ENCODE results near the gene NACC2.

Gene NACC2

DNA sequence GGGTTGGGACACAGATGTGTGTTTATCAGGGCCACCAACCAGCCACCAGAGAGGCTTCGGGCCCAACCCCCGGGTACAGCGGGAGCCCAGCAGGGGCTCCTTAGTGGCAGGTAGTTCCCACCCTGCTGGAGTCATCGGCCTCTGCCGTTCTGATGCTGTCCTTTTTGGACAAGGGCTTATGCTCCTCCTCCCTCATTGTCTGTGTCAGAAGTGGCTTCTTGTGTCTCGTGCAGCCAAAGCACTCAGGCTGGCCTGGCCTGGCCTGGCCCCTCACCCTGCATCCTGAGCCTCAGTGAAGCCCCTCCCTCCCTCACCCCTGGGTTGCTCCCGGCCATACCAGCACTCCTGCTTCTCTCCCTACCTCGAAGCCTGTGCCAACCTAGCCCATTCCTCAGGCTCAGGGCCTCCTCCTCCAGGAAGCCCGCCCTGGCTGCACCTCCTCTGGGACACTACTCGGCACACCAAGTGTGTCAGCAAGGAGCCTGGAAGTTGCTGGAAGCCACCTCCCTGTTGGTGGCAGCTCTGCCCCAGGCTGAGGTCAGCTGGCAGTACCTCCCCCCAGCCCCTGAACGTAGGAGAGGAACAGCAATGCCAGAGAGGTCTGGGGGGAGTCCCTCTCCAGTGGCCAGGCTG is 129.8 kb downstream of the NACC2 start:
- Mint-ChIP-seq H3K36me3 (ENCODE audit: low read depth) (peaks cover 7% of the 10 kb centered on the region), H3K9me3 (no peaks in the 10 kb centered on the region), H3K4me1 (ENCODE audit: low read depth) (peaks cover 59% of the 10 kb centered on the region), H3K27me3 (peaks cover 12% of the 10 kb centered on the region), H3K27ac (peak overlapping the region; percentile 30), H3K4me3 (no peak overlapping the region)
- intact Hi-C loops (cut with micrococcal nuclease) = no loop called here

DNA sequence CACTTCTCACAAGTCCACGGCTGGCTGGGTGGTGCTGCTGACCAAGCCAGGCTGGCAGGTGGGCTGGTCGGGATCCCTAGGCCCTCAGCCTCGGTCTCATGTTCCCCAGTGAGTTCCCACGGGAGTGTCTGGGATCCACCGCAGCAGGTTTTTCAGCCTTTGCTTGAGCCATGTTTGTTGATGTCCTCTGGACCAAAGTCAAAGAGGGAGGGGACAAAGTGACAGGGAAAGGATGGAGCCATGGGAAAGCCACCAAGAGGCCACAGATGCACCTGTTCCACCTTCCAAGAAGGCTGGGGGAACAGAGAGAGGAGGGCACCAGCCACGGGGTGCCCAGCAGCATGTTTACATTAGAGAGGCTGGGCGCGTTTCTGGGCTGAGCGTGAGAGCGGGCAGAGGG is 131.2 kb downstream of the NACC2 start:
- Mint-ChIP-seq H3K36me3 (ENCODE audit: low read depth) (peaks cover 8% of the 10 kb centered on the region), H3K4me1 (ENCODE audit: low read depth) (peaks cover 56% of the 10 kb centered on the region), H3K4me3 (no peak overlapping the region), H3K27me3 (peaks cover 12% of the 10 kb centered on the region), H3K27ac (peak overlapping the region; percentile 75), H3K9me3 (no peaks in the 10 kb centered on the region)
- intact Hi-C loops (cut with micrococcal nuclease) = no loop called here

DNA sequence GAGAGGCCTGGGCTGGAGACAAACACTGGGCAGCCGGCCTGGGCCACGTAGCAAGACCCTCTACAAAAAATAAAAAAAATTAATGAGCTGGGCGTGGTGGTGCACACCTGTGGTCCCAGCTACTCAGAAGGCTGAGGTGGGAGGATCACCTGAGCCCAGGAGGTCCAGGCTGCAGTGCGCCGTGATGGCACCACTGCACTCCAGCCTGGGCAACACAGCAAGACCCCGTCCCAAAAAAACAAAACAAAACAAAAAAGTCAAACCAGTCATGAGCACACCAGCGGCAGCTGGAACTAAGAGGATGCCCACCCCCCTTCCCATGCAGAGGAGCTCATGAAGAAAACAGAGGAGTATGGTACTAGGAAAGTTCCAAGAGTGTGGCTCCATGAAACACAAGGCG is 131.8 kb downstream of the NACC2 start:
- peak overlapping the region; percentile 75 for H3K27ac Mint-ChIP-seq
- H3K27me3 Mint-ChIP-seq = peaks cover 12% of the 10 kb centered on the region
- intact Hi-C loops (cut with micrococcal nuclease) = no loop called here
- H3K9me3 Mint-ChIP-seq = no peaks in the 10 kb centered on the region
- H3K4me3 Mint-ChIP-seq = no peak overlapping the region
- H3K4me1 Mint-ChIP-seq (ENCODE audit: low read depth) = peaks cover 56% of the 10 kb centered on the region
- H3K36me3 Mint-ChIP-seq (ENCODE audit: low read depth) = peaks cover 8% of the 10 kb centered on the region

DNA sequence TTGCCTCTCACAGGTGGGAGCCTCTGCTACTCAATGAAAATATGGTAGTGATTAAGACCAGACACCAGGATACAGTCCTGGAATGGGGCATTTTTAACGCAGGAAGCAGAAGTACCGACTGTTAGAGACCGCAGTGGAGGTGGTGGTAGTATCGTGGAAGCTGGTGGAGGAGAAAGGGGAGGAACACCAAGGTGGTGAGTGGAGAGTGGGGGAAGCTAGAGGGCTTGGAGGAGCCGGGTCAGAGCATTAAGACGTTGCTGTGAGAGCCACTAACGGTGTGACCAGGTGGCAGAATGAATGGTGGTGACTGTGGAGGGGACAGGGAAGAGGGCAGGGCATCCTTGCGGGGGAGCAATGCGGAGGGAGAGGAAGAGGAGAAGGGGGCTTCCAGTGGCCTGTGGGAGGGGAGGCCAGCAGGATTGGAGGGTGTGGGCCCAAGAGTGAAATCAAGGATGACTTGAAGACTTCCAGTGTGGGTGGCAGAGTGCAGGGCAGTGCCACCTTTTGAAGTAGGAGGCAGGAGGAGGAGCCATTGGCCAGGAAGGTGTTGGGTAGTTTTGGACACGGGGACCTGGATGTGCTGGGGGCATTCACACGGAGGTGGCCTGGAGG is 132.3 kb downstream of the NACC2 start:
- peak overlapping the region; percentile 54 for H3K4me3 Mint-ChIP-seq

DNA sequence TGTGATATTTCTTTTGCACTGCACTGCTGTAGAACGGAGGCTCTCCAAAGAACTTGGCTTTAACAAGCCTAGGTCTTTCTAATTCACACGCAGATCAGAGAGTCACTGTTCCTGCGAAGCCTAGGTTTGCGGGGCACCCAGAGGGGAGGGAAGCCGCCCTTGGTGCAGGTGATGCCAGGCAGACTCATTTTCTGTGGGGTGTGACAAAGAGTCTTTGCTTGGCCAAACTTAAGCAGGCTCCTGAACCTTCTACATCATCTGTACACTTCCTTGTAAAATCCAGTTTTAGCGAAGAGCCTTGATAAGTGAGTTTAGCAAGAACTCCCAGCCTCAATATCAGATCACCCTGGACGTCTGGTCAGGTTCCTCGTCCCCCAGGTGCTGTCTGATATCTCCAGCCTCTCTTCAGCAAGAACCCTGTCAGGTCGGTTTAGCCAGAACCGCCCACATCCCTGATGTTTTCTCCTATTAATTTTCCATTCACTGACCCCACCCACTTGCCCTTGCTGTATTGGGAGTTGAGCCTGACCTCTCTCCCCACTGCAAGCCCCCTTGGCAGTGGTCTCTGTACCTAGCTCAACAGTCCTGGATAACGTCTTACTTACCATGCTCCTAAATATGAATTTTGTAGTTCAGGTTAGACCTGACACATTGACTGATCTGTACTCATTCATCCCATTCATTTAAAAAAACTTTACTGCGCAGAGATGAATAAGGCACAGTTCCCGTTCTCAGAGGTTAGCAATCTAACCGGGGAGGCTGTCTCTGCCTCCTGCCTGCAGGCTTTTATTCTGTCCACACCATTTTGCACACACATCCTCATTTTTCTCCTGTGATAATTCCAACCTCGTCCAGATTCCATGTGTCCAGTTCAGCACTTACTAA is 133.0 kb downstream of the NACC2 start:
- peak overlapping the region; percentile 75 for H3K27ac Mint-ChIP-seq
- intact Hi-C loops (cut with micrococcal nuclease) = no loop called here
- peak overlapping the region; percentile 54 for H3K4me3 Mint-ChIP-seq
- peaks cover 7% of the 10 kb centered on the region for H3K27me3 Mint-ChIP-seq
- H3K36me3 Mint-ChIP-seq (ENCODE audit: low read depth) = peaks cover 19% of the 10 kb centered on the region
- H3K4me1 Mint-ChIP-seq (ENCODE audit: low read depth) = peaks cover 50% of the 10 kb centered on the region
- H3K9me3 Mint-ChIP-seq = no peaks in the 10 kb centered on the region

More for the DNA sequence above, 132.3 kb downstream of the NACC2 start:
- Mint-ChIP-seq H3K4me1 (ENCODE audit: low read depth) (peaks cover 55% of the 10 kb centered on the region), H3K27me3 (peaks cover 10% of the 10 kb centered on the region), H3K9me3 (no peaks in the 10 kb centered on the region), H3K36me3 (ENCODE audit: low read depth) (peaks cover 13% of the 10 kb centered on the region), H3K27ac (peak overlapping the region; percentile 75)
- intact Hi-C loops (cut with micrococcal nuclease) = no loop called here

DNA sequence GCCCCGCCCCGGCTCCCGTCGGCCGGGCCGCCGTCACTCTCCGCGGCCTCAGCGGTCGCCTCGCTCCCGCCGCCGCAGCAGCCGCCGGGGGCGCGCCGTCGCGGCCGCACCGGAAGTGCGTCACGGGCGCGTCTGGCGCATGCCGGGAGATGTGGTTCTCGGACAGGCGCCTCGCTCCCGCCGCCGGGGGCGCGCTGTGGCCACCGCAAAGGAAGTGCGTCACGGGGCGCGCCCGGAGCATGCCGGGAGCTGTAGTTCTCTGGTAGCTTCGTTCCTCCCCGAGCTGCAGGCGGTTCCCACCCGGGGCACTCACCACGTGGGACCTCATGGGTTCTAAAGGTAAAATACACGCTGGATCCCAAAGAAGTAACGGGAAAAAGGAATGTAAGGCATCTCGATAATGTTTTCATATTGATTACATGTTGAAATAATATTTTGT is 133.8 kb downstream of the NACC2 start, which contains the start of gene UBAC1:
Gene UBAC1, minus strand, starts transcription at position 97 of the 439 bp plus-strand sequence. CDS start 211 bp downstream, outside the sequence.
- Mint-ChIP-seq H3K27me3 (peaks cover 5% of the 10 kb centered on the region), H3K4me3 (peak within 1 kb of the TSS; percentile 97), H3K9me3 (no peaks in the 10 kb centered on the region), H3K27ac (peak within 1 kb of the TSS; percentile 97), H3K4me1 (ENCODE audit: low read depth) (peaks cover 57% of the 10 kb centered on the region), H3K36me3 (ENCODE audit: low read depth) (peaks cover 27% of the 10 kb centered on the region)
- intact Hi-C loops (cut with micrococcal nuclease) = no loop called here

DNA sequence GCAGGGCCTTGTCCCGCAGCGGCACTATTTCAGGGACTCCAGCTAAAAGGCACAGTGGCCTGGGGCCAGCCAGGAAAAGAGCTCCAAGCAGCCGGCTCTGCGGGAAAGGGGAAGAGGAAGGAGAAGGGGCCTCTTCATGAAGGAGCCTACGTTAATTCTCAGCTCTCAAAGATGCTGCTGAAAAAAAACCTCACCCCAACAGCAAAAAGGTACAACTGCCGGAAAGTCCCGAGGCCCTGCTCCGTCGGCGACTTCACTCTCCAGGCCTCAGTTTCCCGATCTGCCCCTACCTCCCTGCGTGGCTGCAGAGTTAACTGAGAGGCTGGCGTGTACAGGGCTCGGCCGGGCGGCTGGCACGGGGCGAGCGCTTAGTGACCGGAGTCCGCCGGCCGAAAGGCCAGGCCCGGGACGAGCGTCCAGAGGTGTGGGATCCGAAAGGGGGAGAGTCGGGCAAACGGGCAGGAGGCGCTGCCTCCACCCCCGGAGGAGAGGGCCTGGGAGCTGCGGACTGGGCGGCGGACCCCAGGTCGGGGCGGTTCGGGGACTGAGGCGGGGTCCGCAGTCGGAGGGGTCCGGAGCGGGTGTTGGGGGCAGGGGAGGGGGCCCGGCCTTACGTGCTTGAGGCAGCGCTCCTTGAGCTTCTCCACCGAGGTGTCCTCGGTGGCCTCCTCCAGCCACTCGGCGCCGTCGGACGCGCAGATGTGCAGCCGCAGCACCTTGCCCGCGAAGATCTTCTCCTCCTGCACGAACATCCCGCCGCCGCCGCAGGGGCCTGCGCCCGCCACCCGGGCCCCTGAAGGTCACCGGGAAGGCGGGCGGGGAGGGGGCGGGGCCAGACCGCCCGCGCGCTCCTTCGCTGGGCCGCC is 134.4 kb downstream of the NACC2 start:
- Mint-ChIP-seq H3K9me3 (no peaks in the 10 kb centered on the region), H3K27me3 (peaks cover 5% of the 10 kb centered on the region), H3K27ac (peak overlapping the region; percentile 97), H3K4me3 (peak overlapping the region; percentile 97), H3K36me3 (ENCODE audit: low read depth) (peaks cover 33% of the 10 kb centered on the region), H3K4me1 (ENCODE audit: low read depth) (peaks cover 64% of the 10 kb centered on the region)
- intact Hi-C loops (cut with micrococcal nuclease) = no loop called here

DNA sequence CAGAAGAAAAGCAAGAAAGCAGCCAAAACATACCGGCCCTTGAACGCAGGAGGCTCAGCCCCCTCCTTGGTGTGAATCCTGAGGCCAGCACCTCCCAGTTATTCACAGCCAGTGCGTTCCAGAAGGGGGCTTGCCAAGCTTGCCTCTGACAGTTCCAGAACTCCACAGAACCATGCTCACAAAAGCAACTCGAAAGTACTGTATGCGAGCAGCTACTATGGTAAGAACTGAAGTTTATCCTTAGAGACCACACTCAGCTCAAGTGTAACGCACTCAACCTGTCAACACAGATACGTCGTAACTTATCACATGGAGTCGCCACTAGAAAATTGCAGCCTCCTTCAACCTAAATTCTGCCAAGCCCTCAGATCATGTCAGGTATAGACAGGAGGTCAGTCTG is 135.3 kb downstream of the NACC2 start:
- intact Hi-C loops (cut with micrococcal nuclease) = no loop called here
- H3K4me3 Mint-ChIP-seq = peak overlapping the region; percentile 97
- H3K9me3 Mint-ChIP-seq = no peaks in the 10 kb centered on the region
- H3K27ac Mint-ChIP-seq = peak overlapping the region; percentile 97
- peaks cover 64% of the 10 kb centered on the region for H3K4me1 Mint-ChIP-seq (ENCODE audit: low read depth)
- peaks cover 42% of the 10 kb centered on the region for H3K36me3 Mint-ChIP-seq (ENCODE audit: low read depth)
- peaks cover 5% of the 10 kb centered on the region for H3K27me3 Mint-ChIP-seq

DNA sequence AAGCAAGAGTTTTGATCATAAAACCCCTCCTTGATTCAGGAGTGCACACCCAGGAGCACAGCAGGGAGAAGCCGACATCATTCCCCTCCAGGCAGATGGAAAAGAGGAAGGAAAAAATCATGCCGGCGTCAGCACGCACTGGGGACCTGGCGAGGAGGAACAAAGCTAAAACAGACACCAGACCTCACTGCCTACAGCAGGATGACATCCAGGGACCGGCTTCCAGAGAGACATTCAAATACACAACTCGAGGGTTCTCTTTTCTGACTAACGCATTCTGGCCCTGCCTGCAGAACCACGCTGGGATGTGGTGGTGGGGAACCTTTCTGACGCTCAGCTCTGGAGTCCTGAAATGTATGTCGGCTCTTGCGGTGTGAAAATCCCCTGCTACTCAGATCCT is 136.6 kb downstream of the NACC2 start:
- H3K4me1 Mint-ChIP-seq (ENCODE audit: low read depth) = peaks cover 57% of the 10 kb centered on the region
- H3K9me3 Mint-ChIP-seq = no peaks in the 10 kb centered on the region
- peak overlapping the region; percentile 97 for H3K27ac Mint-ChIP-seq
- intact Hi-C loops (cut with micrococcal nuclease) = no loop called here
- peaks cover 2% of the 10 kb centered on the region for H3K27me3 Mint-ChIP-seq
- peak overlapping the region; percentile 59 for H3K4me3 Mint-ChIP-seq
- peaks cover 55% of the 10 kb centered on the region for H3K36me3 Mint-ChIP-seq (ENCODE audit: low read depth)

DNA sequence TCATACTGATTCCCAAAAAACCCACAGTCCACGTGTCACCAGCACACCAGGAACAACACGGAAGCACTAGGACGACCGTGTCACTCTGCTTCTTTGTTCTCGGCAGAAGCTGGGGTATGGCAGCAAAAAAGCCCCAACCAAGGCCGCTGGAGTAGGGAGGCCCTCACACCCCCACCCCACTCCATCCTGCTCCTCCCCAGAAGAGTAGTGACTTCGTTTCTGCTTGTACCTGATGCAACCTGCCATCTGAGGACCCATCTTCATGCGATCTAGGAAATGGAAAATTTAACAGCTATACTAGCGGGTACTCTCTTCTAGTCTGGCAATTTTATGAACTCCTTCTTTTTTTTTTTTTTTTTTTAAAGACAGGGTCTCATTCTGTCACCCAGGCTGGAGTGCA is 137.7 kb downstream of the NACC2 start:
- Mint-ChIP-seq H3K4me3 (no peak overlapping the region), H3K27me3 (no peaks in the 10 kb centered on the region), H3K9me3 (no peaks in the 10 kb centered on the region), H3K36me3 (ENCODE audit: low read depth) (peaks cover 65% of the 10 kb centered on the region), H3K27ac (no peak overlapping the region), H3K4me1 (ENCODE audit: low read depth) (peaks cover 47% of the 10 kb centered on the region)
- intact Hi-C loops (cut with micrococcal nuclease) = no loop called here

DNA sequence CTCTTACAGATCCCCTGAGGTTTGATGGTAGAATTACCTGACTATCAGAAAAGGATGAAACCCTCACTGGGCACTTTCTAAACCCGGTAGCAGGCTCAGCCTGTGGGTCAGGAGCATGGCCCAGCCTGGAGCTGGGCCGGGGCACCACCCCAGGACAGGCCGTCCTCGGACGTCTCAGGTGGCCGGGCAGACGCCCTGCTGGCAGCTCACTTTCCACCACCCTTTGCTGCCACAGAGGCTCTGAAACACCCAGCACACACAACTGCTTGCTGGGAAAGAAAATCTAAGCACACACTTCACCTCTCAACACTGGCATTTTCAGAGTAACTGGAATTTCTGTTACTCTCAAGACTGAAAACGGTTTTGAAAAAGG is 138.3 kb downstream of the NACC2 start:
- Mint-ChIP-seq H3K27me3 (no peaks in the 10 kb centered on the region), H3K36me3 (ENCODE audit: low read depth) (peaks cover 72% of the 10 kb centered on the region), H3K4me1 (ENCODE audit: low read depth) (peaks cover 40% of the 10 kb centered on the region), H3K4me3 (no peak overlapping the region), H3K27ac (peak overlapping the region; percentile 16), H3K9me3 (no peaks in the 10 kb centered on the region)
- intact Hi-C loops (cut with micrococcal nuclease) = no loop called here

Measured in dendritic cell treated with granulocyte-macrophage colony-stimulating factor and Interleukin-4, amounts not matched to agents 40 ng/mL and 50 ng/mL, for 4 days (primary cell).